ENCODE results near the gene PHF2. TPM values are rescaled to one million over a fixed set of nuclear protein-coding genes. Genes with fewer than 3 reads are reported as not detected.
A peak's percentile ranks its signal among the peaks of the same experiment; 100 is the strongest.

Gene PHF2
- total and polyA plus RNA-seq, 7 donors, result 10.9 to 31.9 (median 21.4) TPM

GRCh38 chr9:93633492-93634221, 57.3 kb downstream of the PHF2 start:
- Histone ChIP-seq H3K27me3 (no peaks in the 10 kb centered on the region), H3K27ac (no peak overlapping the region), H3K4me1 (peaks cover 0 to 14% (median 4%) of the 10 kb centered on the region in 4 donors), H3K36me3 (peaks cover 5 to 88% (median 25%) of the 10 kb centered on the region in 4 donors), H3K4me3 (no peak overlapping the region), H3K9me3 (peaks cover 0 to 3% (median 0%) of the 10 kb centered on the region in 4 donors)
- 85% methylated on average over 19 of the region's 19 CpGs for WGBS, 2 donors
- intact Hi-C loops (cut with DNase I), result no loop called here
- TF ChIP-seq POLR2AphosphoS5 (IDR thresholded peaks at IDR 0.05) (no peak), POLR2A (IDR thresholded peaks at IDR 0.05) (no peak), EP300 (IDR thresholded peaks at IDR 0.05) (no peak), CTCF (IDR thresholded peaks at IDR 0.05) (no peak)
- DNase-seq, result peak; percentile 45

GRCh38 chr9:93634311-93635185, 58.2 kb downstream of the PHF2 start:
- DNase-seq, result peak; percentile 40
- no peak overlapping the region for H3K27ac ChIP-seq
- no peak for TF ChIP-seq CTCF (IDR thresholded peaks at IDR 0.05)
- no peak for TF ChIP-seq POLR2AphosphoS5 (IDR thresholded peaks at IDR 0.05)
- TF ChIP-seq POLR2A (IDR thresholded peaks at IDR 0.05), result no peak
- no peak for TF ChIP-seq EP300 (IDR thresholded peaks at IDR 0.05)
- peaks cover 5 to 94% (median 26%) of the 10 kb centered on the region in 4 donors for H3K36me3 ChIP-seq
- no peaks in the 10 kb centered on the region for H3K27me3 ChIP-seq
- WGBS, 2 donors, result 86 to 90% methylated on average over 10 of the region's 10 CpGs
- intact Hi-C loops (cut with DNase I), result no loop called here
- peaks cover 0 to 3% (median 0%) of the 10 kb centered on the region in 4 donors for H3K9me3 ChIP-seq
- H3K4me3 ChIP-seq, result no peak overlapping the region
- H3K4me1 ChIP-seq, result peaks cover 0 to 8% (median 2%) of the 10 kb centered on the region in 4 donors

- 92% methylated on average over 13 of the region's 13 CpGs for WGBS, 2 donors
- peak; percentile 56 for DNase-seq
- intact Hi-C loops (cut with DNase I), result no loop called here
Observed at GRCh38 chr9:93635186-93636107, 59.1 kb downstream of the PHF2 start.

More at GRCh38 chr9:93635186-93636107, 59.1 kb downstream of the PHF2 start:
- no peaks in the 10 kb centered on the region for H3K27me3 ChIP-seq
- peaks cover 0 to 3% (median 0%) of the 10 kb centered on the region in 4 donors for H3K9me3 ChIP-seq
- no peak overlapping the region for H3K27ac ChIP-seq
- H3K4me3 ChIP-seq, result no peak overlapping the region
- no peak for TF ChIP-seq EP300 (IDR thresholded peaks at IDR 0.05)
- no peak for TF ChIP-seq POLR2A (IDR thresholded peaks at IDR 0.05)
- TF ChIP-seq POLR2AphosphoS5 (IDR thresholded peaks at IDR 0.05), result no peak
- no peak for TF ChIP-seq CTCF (IDR thresholded peaks at IDR 0.05)
- peaks cover 5 to 91% (median 26%) of the 10 kb centered on the region in 4 donors for H3K36me3 ChIP-seq
- peaks cover 0 to 7% (median 0%) of the 10 kb centered on the region in 4 donors for H3K4me1 ChIP-seq

Data from sigmoid colon (tissue), 7 donors.